GM18502 (cell line): ENCODE results near the gene TUBB1.

Experiments
- ATAC-seq: cut with Tn5 transposase; IDR thresholded peaks from one replicate; pipeline ENCODE4 v1.9.1; 2021; ENCODE audit warnings: mild to moderate bottlenecking; ENCODE audit not compliant: unreplicated experiment, poor library complexity

The TUBB1 gene

DNA sequence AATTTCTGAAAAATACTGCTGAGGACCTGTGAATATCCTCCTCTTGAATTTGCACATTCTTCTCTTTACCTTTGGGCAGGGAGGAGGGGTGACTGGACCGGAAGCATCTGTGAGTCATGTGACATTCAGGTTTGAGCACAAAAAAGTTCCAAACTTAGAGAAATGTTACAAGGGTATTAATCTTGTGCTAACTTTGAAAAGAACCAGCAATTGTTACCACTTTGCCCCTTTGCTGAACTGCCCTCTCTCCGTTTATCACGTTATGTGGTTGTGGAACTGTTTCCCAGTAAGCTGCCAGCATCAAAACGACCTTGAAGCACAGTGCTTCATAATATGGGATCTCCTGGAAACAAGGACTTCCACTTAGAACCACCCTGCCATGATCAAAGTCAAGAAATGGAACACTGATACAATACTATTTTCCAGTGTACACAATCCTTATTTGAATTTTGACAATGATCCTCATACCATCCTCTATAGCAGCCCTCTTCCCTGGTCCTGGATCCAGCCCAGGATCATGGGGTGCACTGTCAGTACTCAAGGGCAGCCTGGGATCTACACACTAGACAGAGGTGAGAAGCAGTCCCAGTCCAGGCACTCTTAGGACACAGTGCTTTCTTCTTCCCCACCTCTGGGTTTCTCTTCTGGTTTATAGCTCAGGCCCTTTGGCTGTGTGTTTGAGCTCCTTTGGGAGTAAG, 2.3 kb upstream of the TUBB1 start:
- peak; percentile 55 for ATAC-seq

DNA sequence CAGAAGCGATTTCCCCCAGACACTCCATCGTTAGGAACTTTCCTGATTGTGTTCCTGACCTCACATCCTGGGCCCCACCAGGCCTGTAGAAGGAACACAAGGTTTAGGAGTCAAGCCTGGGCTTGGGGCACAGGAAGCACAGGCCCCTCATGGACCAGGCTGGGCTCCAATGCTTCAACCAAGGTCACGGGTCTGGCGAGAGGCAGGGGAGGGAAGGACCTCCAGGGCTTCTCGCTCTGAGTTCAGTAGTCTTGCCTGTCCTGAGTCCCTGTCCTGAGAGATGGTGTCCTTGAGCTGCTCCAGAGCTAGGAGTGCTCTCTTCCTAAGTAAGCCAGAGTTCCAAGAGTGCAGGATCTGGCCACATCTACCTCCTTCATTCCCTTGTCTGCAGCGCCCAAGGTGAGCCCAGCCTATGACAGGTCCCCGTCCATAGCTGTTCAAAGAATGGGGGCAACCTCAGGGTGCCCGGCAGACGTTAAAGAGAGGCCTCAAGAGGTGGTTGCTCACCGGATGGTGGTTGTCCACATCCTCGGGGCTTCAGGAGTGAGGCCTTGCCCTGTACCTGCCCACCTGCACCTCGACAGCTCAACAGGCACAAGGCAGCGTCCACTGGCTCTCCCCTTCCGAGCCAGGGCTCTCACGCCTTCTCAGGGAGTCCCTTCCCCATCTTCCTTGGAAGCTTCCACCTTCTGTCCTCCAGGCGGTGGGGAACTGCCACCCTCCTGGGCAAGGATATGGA, 1.6 kb upstream of the TUBB1 start:
- ATAC-seq: no peak

DNA sequence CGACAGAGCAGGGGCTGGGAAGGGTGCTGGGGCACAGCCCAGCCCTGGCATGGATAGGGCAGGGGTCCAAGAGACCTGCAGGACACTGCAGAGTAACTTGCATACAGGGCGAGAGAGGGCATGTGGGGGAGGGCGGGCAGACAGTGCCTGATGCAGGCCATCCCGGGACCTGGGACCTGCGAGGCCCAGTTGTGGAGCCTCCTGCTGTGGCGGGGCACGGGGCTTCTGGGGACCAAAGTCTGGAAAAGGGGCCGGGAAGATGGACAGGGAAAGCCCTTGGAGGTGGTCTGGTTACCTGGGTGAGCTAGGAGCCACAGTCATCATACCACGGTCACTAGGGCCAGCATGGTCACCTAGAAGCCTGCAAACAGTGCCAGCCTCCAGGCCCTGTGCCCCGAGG, 412 bp upstream of the TUBB1 start:
- ATAC-seq: no peak

DNA sequence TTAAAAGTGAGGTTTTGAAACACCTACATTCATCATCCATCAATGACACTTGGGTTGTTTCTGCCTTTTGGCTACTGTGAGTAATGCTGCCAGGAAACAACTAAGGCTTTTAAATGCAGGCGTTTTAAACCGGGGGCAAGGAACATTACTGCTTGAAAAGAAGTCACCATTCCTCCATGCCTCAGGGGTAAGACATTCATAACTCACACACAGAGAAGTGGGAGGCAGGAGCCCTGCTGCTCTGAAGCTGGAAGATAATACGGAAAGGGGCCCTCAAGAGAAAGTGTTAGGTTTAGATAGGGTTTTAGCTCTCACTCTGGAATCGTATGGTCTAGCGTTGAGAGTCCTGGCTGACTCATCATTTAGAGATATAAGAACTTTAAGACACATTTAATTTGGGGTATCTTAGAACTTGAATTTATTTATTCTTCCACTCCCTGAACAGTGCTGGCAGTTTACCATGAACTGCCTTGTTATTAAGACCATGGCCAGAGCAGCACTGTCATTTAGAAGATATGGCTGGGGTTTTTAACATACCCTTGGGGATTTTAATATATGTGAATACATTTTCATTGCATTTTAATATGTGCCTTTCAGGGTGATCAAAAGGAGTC, 1.8 kb downstream of the TUBB1 start:
- ATAC-seq: no peak

DNA sequence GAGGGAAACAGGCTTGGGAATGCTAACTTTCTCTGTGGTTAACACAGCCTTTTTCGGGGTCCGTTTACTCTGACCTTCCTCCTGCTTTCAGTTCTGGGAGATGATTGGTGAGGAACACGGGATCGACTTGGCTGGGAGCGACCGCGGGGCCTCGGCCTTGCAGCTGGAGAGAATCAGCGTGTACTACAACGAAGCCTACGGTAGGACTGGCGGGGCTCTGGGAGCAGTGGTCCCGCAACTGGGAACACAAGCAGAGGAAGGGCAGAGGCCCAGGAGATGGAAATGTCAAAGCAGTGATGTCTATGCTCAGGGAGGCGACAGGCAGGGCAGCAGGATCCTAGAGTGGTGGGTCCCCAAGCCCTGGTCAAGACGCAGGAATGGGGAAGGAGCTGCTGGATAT, 3.5 kb downstream of the TUBB1 start:
- no peak for ATAC-seq

DNA sequence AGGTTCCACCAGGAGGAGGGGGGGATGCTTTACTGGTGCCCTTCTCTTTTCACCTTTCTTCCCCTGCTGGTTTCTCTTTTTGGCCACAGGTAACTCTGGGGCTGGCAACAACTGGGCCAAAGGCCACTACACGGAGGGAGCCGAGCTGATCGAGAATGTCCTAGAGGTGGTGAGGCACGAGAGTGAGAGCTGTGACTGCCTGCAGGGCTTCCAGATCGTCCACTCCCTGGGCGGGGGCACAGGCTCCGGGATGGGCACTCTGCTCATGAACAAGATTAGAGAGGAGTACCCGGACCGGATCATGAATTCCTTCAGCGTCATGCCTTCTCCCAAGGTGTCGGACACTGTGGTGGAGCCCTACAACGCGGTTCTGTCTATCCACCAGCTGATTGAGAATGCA, 4.4 kb downstream of the TUBB1 start:
- no peak for ATAC-seq

DNA sequence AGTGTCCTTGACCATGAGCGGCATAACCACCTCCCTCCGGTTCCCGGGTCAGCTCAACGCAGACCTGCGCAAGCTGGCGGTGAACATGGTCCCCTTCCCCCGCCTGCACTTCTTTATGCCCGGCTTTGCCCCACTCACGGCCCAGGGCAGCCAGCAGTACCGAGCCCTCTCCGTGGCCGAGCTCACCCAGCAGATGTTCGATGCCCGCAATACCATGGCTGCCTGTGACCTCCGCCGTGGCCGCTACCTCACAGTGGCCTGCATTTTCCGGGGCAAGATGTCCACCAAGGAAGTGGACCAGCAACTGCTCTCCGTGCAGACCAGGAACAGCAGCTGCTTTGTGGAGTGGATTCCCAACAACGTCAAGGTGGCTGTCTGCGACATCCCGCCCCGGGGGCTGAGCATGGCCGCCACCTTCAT, 4.9 kb downstream of the TUBB1 start:
- ATAC-seq: no peak

DNA sequence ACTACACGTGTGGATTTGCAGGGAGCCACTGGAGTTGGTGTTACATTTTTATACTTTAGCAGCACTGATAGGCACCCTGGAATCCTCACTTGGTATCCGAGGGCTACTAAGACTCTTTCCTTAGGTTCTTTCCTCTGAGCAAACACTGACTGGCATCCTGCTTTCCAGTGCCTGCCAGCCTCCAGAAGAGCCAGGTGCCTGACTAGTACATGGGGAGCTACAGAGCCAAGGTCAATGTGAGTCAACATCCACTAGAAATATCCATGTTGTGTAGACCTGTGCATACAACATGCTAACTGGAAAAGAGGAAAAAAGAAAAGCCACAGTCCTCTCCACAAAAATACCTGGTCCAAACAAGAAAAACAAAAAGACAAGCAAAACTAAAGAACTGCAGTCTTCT, 5.9 kb downstream of the TUBB1 start:
- no peak for ATAC-seq

DNA sequence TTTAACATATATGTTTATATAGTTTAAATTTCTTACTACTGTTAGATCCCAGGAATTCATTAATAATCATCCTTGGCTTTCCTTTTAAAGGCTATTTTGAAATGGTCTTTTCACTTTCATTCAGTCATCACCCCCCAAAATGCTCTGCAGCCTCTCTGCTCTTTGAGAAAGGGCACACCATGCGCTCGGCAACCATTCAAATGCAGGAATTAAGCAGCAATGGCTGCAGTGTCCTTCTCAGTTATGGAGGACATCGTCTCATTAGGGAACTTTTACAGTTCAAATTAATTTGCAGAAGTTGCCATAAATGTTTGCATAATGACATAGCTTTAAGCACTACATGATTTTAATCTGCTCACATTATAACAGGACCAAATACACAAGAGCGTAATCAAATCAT, 6.3 kb downstream of the TUBB1 start:
- ATAC-seq: no peak

DNA sequence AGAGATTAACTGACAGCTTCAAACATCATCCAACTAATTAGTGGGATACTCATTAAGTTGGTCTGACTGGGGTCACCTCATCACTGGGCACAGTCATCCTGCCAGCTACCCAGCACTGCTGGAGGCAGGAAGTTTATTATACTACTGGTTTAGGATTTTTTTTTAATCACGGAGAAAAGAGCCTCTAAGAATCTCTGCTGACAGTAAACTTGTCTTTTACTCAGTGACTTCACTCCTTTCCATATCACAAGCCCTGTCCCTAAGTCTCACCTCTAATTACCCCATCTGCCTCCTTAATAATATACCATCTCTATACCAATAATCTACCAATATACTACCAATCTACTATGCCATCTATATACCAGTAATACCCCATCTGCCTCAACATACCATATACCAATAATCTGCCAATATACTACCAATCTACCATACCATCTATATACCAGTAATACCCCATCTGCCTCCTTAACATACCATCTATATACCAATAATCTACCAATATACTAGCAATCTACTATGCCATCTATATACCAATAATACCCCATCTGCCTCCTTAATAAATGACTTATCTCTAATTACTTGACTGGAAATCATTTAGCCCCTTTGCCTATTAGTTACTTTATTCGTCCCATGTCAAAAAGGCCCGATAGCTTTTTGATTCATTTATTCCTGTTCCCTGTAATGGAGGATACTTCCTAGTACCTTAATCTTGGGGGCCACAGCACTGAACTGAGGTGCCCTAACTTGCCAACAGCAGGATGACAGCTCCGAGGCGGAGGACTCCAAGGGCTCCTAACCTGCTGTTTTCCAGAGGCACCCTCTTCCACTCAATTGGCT, 7.9 kb downstream of the TUBB1 start:
- no peak for ATAC-seq

DNA sequence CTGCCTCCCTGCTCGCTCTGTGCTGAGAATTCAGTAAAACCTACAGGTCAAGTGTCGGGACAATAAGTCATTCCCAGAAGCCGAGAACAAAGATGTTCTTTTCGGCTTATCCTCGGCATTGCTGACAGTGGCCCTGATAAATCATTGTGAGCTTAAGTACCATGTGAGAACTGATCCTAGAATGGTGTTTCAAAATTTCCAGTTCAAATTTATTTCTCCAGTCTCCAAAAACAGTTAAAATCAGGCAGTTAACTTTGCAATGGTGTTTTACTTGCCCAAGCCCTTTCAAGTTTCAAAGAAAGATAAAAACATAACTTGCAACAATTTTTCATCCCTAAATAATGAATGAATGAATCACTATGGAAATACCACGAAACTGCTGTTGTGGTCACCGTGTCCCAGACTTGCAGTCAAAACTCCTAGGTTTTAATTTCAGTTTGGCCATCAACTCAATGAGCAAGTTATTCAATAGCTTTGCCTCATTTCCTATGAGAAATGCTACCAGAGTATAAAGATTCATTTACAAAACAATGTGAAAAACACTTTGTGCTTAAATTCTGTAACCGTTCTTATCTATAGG, 8.6 kb downstream of the TUBB1 start:
- no peak for ATAC-seq

DNA sequence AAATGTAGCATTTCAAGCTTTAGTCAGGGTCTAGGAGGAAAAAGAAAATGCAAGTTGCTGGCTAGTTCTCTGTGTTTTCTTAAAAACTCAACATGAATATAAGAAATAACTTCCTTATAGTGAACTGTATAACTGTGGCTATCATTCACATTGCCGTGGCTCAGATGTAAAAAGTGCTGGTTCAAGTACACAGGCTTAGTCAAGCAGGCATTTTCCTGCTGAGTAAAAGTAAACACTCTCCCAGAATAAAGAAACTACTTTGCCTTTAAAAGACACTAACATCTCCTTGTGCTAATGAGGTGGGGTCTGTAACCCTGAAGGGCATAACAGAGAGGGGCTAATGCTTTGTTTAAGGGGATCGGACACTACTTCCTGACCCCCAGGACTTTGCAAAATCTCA, 9.6 kb downstream of the TUBB1 start:
- no peak for ATAC-seq

DNA sequence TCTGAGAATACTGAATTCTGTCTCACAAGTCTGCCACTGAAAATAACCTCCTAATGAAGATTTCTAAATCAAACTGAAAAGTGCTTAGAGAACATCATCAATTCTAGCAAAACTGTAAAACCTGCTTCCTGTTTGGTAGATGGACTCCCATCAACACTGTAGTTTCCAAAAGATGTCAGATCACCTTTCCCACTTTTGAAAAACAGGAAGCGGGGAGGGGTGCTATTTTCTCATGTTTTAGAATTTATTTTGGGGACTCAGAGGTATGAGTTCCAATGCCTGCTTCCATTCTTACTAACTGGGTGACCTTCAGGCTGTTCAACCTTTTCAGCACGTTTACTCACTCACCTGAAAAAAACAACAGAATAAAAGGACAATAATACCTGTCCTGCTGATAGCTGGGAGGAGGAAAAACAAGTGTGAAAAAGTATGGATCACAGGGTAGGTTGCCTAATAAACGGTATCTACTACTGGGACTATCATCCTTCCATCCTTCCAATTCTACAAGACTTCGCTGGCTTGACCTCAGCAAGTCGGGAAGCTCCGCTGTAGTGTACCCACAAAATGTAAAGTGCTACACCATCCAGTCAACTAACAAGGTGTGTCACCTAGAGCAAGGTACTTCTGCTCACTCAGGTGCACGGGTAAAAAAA, 11.8 kb downstream of the TUBB1 start:
- ATAC-seq: no peak

DNA sequence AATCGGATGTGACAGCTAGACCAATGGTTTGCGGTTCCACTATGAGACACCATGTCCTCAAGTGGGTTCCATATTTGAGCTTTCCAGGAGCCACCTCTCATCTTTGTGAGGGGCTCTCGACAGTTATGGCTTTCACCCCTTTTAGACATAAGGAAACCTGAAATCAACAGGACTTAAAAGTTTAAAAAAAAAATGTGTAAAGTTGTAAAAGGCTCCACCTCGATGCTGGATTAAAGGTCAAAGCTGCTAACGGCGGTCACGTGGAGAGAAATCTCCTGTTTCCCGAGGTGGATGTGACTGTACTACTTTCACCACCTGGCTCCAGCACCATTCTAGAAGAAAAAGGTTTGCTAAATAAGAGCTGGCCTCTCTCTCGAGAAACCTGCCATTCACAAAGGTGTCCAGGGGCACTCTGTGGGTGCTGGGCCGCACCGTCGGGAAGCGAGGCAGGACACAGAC, 12.4 kb downstream of the TUBB1 start:
- ATAC-seq: no peak

DNA sequence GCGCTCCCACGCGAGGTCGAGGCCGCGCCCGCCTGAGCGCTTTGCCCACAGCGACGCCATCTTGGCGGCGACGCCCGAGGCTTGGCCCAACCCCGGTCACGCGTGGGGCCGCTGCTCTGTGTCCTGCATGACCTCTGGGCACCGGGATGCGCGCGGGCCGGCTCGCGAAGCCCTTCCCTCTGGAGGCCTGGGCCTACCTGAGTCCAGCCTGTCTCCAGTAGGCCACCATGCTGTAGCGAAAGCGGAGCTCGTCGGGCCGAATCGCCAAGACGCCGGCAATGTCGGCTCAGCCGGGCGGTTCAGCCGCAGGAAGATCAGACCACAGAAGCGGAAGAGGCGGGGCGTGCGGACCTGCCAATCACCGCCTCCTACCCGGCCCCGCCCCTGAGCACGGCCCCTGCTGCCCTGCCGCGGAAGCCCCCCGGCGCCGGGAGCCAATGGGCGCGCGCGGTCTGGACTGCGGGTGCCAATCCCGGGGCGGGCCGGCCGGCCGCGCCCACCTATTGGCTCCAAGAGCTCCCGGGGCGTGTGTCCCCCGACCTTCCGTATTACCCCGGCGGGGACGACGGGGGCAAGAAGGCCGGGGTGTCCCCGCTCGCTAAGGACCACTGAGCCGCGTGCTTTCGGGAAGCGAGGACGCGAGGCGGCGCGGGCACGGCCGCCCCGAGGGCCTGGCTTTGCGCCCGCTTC, 12.9 kb downstream of the TUBB1 start, which contains the start of gene ATP5F1E:
TSS of gene ATP5F1E (minus strand) at position 313 of the 690 bp plus-strand sequence. CDS start at position 229, 84 bp downstream.
- peak; percentile 93 for ATAC-seq

DNA sequence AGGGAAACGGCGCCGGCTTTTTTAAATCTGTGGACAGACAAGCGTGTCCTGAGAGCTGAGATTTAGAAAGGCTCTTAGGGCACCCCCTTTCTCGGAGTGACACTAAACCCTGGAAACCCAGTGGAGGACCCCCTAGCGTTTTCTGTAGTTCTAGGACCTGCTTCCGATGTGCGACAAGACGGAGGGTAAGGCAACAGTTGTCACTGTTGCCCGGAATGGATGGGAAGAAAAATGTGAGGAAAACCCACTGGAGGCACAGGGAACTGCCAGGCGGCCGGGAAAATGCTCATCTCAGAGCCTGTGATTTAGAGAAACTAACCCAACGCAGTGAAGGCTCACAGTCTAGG, 13.5 kb downstream of the TUBB1 start:
- no peak for ATAC-seq

DNA sequence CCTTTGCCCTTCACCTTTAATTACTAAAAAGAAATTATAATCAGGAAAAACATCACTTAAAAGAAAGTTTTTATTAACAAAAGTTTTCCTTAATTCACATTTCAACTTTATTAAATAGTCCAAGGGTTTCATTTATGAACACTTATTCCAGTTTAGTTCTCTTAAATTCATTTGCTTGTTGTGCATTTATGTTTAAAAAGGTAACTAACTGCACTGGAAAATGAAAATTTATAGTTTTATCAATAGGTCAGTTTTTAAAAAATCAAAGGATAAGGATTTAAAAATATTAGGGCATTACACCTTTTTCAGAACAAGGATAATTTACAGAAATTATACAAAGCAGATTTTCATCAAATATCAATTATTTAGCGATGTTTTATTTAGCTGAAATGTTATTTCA, 13.9 kb downstream of the TUBB1 start:
- ATAC-seq: no peak

DNA sequence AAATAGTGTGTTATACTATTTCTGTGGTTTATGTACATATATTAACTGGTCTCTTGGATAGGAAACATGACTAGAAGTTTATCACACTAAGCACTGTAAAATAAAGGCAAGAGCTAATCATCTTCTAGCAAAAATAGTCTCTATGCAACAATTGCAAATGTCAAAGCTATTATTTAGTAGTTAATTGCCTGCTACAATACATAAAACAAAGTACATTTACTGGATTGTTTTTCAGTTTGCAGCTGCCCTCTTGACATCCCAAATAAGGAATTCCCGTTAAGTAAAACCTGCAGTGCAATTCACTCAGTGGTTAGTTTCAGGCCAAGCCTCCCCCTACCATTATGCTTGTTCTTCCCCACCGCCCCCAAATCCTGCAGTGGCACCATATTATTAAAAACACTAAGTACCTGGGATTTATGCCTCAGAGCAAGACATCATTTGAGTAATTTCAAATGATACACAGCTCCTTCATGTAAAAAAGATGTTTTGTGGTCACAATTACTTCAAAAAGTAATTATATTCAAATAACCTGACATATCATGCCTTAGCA, 14.5 kb downstream of the TUBB1 start:
- no peak for ATAC-seq

DNA sequence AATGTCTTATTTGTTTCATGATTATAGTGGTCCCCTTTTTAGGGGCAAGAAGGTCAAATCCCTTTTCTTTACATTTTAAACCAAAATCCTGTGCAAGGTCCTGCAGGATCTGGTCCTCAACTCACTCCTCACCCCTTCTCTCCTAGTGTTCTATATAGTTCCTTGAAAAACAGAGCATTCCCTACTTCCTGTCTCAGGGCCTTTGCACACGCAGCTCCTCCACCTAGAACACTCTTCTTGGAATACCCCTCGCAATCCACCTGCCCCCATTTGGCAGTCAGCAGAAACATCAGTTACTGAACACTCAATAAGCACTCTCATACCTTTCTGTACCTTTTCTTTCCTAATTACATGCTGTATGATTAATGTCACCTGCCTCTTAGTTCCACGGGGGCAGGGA, 16.2 kb downstream of the TUBB1 start:
- ATAC-seq: no peak
